Neural progenitor cell (in vitro differentiated cells): Measurements from ENCODE around the gene RWDD1. TPM values are rescaled to one million over a fixed set of nuclear protein-coding genes. Genes with fewer than 3 reads are reported as not detected.
A peak's percentile ranks its signal among the peaks of the same experiment; 100 is the strongest.

Experiments used
- DNase-seq: peaks from one replicate; pipeline ENCODE4 v3.0.0-alpha.2; 2016; ENCODE audit warnings: low spot score
- H2AFZ ChIP-seq: fragments of 200-600 bp; sonication (generic); replicated peaks from 2 replicates; pipeline ENCODE4 v1.6.1; 2016; ENCODE audit warnings: antibody characterized with exemption
- H3F3A ChIP-seq: fragments of 200-600 bp; sonication (generic); 2 replicates; pipeline ENCODE4 v1.6.1; 2016; ENCODE audit warnings: antibody characterized with exemption, low read depth
- H3K27ac ChIP-seq: fragments of 200-600 bp; sonication (generic); 2 replicates; pipeline ENCODE4 v1.5.1; 2016; ENCODE audit warnings: mild to moderate bottlenecking
- H3K27me3 ChIP-seq: fragments of 200-600 bp; sonication (generic); 2 replicates; pipeline ENCODE4 v1.6.1; 2016; ENCODE audit warnings: mild to moderate bottlenecking, moderate library complexity
- H3K36me3 ChIP-seq: fragments of 200-600 bp; sonication (generic); 2 replicates; pipeline ENCODE4 v1.5.1; 2016
- H3K4me1 ChIP-seq: fragments of 200-600 bp; sonication (generic); 2 replicates; pipeline ENCODE4 v1.6.1; 2016; ENCODE audit warnings: mixed run types
- H3K4me2 ChIP-seq: fragments of 200-600 bp; sonication (generic); 2 replicates; pipeline ENCODE4 v1.6.1; 2016
- H3K4me3 ChIP-seq: fragments of 200-600 bp; sonication (generic); 2 replicates; pipeline ENCODE4 v1.5.1; 2016
- H3K79me2 ChIP-seq: fragments of 200-600 bp; sonication (generic); 2 replicates; pipeline ENCODE4 v1.6.1; 2016; ENCODE audit warnings: low read depth
- H3K9ac ChIP-seq: fragments of 200-600 bp; sonication (generic); 2 replicates; pipeline ENCODE4 v1.6.1; 2016
- H3K9me3 ChIP-seq: fragments of 200-600 bp; sonication (generic); 2 replicates; pipeline ENCODE4 v1.5.1; 2016; ENCODE audit warnings: low read depth
- H4K20me1 ChIP-seq: fragments of 200-600 bp; sonication (generic); 2 replicates; pipeline ENCODE4 v1.6.1; 2016; ENCODE audit warnings: low read depth
- H3K27ac Mint-ChIP-seq: 3 replicates; pipeline ENCODE4 v1.8.0; 2021; ENCODE audit warnings: mixed read lengths
- H3K27me3 Mint-ChIP-seq: 2 replicates; pipeline ENCODE4 v1.8.0; 2022; ENCODE audit warnings: low read depth, mild to moderate bottlenecking, inconsistent platforms, moderate library complexity, mixed read lengths; ENCODE audit not compliant: insufficient read depth
- H3K36me3 Mint-ChIP-seq: 3 replicates; pipeline ENCODE4 v1.8.0; 2021; ENCODE audit warnings: mixed read lengths
- H3K4me1 Mint-ChIP-seq: 3 replicates; pipeline ENCODE4 v1.8.0; 2021; ENCODE audit warnings: mixed read lengths
- H3K4me3 Mint-ChIP-seq: 3 replicates; pipeline ENCODE4 v1.8.0; 2021; ENCODE audit warnings: mild to moderate bottlenecking, moderate library complexity, mixed read lengths
- H3K9me3 Mint-ChIP-seq: 3 replicates; pipeline ENCODE4 v1.8.0; 2020; ENCODE audit warnings: mixed read lengths
- EZH2 ChIP-seq: fragments of 200-600 bp; sonication (generic); IDR thresholded peaks from 2 replicates; pipeline ENCODE4 v1.6.1; 2017; ENCODE audit warnings: antibody characterized with exemption, mild to moderate bottlenecking, moderate library complexity
- EZH2phosphoT487 ChIP-seq: fragments of 200-600 bp; sonication (generic); IDR thresholded peaks from 2 replicates; pipeline ENCODE4 v1.6.1; 2017; ENCODE audit warnings: antibody characterized with exemption
- total RNA-seq: library from RNA; depleted of rRNA; stranded (reverse); fragments of >200 nt; gene quantifications from 2 replicates; pipeline ENCODE4 v1.2.3, GENCODE V29; 2015; ENCODE audit warnings: low replicate concordance
- TF ChIP-seq, protein P1 (sequence below): fragments of 200-600 bp; sonication (generic); IDR thresholded peaks from 2 replicates; pipeline ENCODE4 v1.5.1; 2017; ENCODE audit warnings: antibody characterized with exemption, mild to moderate bottlenecking

The RWDD1 gene
- total RNA-seq, 1 donor from 2014 or later, result 43.2 TPM

DNA sequence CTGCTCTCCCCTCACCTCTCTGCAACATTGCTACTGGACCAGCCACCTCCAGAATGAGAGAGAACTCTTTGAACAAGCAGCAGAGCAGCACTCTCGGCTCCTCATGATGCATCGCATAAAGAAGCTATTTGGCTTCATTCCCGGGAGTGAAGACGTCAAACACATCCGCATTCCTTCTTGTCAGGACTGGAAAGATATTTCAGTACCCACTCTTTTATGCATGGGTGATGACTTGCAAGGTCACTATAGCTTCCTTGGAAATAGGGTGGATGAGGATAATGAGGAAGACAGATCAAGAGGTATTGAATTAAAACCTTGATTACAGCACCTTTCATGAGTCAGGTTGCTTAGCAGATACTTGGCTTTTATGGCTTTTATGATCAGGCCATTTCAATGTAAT is 13.4 kb upstream of the RWDD1 start:
- Mint-ChIP-seq H3K4me1 (peaks cover 6% of the 10 kb centered on the region), H3K4me3 (no peak overlapping the region), H3K27me3 (peaks cover 3% of the 10 kb centered on the region), H3K27ac (no peak overlapping the region), H3K9me3 (no peaks in the 10 kb centered on the region), H3K36me3 (no peaks in the 10 kb centered on the region)
- H3K27me3 ChIP-seq, result no peaks in the 10 kb centered on the region
- H3K27ac ChIP-seq, result no peak overlapping the region
- no peak overlapping the region for H3K9ac ChIP-seq
- no peak overlapping the region for H3K4me2 ChIP-seq
- no peaks in the 10 kb centered on the region for H4K20me1 ChIP-seq
- H3K4me1 ChIP-seq, result no peaks in the 10 kb centered on the region
- H3F3A ChIP-seq, result no peaks in the 10 kb centered on the region
- no peak overlapping the region for H2AFZ ChIP-seq
- DNase-seq, result no peak
- H3K9me3 ChIP-seq, result no peaks in the 10 kb centered on the region
- H3K4me3 ChIP-seq, result no peak overlapping the region
- no peaks in the 10 kb centered on the region for H3K36me3 ChIP-seq
- TF ChIP-seq EZH2phosphoT487 (no peak), EZH2 (no peak)
- TF ChIP-seq, protein P1, sequence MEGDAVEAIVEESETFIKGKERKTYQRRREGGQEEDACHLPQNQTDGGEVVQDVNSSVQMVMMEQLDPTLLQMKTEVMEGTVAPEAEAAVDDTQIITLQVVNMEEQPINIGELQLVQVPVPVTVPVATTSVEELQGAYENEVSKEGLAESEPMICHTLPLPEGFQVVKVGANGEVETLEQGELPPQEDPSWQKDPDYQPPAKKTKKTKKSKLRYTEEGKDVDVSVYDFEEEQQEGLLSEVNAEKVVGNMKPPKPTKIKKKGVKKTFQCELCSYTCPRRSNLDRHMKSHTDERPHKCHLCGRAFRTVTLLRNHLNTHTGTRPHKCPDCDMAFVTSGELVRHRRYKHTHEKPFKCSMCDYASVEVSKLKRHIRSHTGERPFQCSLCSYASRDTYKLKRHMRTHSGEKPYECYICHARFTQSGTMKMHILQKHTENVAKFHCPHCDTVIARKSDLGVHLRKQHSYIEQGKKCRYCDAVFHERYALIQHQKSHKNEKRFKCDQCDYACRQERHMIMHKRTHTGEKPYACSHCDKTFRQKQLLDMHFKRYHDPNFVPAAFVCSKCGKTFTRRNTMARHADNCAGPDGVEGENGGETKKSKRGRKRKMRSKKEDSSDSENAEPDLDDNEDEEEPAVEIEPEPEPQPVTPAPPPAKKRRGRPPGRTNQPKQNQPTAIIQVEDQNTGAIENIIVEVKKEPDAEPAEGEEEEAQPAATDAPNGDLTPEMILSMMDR, result no peak
- H3K79me2 ChIP-seq, result no peaks in the 10 kb centered on the region

DNA sequence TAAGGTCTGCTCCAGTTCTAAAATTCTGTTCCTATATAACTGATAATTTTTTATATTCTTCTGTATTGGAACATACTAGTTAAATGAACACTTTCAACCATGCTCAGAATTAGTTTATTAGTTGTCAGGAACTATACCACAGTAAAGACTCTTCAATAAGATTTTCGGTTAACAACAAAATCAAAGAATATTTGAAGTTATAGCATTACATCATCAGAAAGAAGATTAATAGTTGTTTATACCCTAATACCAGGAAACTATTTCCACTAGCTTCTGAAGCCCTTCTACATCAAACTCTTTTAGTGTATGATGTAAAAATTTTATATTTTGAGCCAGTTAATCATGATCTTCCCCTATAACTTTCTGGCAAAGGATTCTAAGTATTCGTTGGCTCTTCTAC is 11.2 kb upstream of the RWDD1 start:
- H3K4me3 ChIP-seq, result no peak overlapping the region
- H3K4me1 ChIP-seq, result no peaks in the 10 kb centered on the region
- TF ChIP-seq, protein P1, result no peak
- TF ChIP-seq EZH2, result no peak
- TF ChIP-seq EZH2phosphoT487, result no peak
- H3K27ac ChIP-seq, result no peak overlapping the region
- no peak for DNase-seq
- no peaks in the 10 kb centered on the region for H3K36me3 ChIP-seq
- H3F3A ChIP-seq, result no peaks in the 10 kb centered on the region
- Mint-ChIP-seq H3K9me3 (no peaks in the 10 kb centered on the region), H3K36me3 (no peaks in the 10 kb centered on the region), H3K4me1 (peaks cover 6% of the 10 kb centered on the region), H3K4me3 (no peak overlapping the region), H3K27me3 (peaks cover 2% of the 10 kb centered on the region), H3K27ac (no peak overlapping the region)
- no peak overlapping the region for H3K9ac ChIP-seq
- H2AFZ ChIP-seq, result no peak overlapping the region
- no peaks in the 10 kb centered on the region for H3K9me3 ChIP-seq
- H3K27me3 ChIP-seq, result no peaks in the 10 kb centered on the region
- H3K4me2 ChIP-seq, result no peak overlapping the region
- H3K79me2 ChIP-seq, result no peaks in the 10 kb centered on the region
- no peaks in the 10 kb centered on the region for H4K20me1 ChIP-seq

DNA sequence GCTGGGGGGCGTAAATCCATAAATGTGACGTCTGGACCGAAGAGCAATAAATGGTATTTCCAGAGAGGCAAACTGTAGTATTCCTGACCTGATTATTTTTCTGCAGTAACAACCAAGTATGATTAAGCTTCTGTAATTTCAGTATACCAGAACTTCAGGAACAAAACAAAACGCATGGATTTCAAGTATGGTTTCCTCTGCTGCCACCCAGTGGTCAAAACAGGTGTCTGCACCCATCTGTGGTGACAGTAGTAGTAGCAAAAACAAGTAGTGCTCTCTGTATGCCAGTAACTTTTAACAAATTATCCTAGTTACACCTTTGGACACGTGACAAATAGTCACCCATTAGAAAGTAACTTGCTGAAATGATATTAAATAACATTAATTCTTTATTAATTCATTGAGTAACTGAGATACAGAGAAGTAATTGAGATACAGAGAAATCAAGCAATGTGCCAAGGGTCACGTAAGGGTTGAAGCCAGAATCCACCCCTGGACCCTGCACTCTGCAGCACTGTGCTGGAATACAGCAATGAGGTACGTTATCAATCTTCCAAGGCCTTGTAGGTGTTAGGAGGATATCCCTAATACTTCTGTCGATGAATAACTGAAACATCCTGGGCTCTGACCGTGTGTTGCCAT is 9.8 kb upstream of the RWDD1 start:
- Histone ChIP-seq H3K4me1 (no peaks in the 10 kb centered on the region), H4K20me1 (no peaks in the 10 kb centered on the region), H2AFZ (peak overlapping the region; percentile 97), H3F3A (no peaks in the 10 kb centered on the region), H3K27me3 (no peaks in the 10 kb centered on the region), H3K27ac (no peak overlapping the region), H3K79me2 (no peaks in the 10 kb centered on the region), H3K4me3 (no peak overlapping the region), H3K4me2 (no peak overlapping the region), H3K9me3 (no peaks in the 10 kb centered on the region), H3K9ac (no peak overlapping the region), H3K36me3 (no peaks in the 10 kb centered on the region)
- Mint-ChIP-seq H3K27me3 (peaks cover 3% of the 10 kb centered on the region), H3K36me3 (no peaks in the 10 kb centered on the region), H3K27ac (peak overlapping the region; percentile 55), H3K4me3 (no peak overlapping the region), H3K9me3 (no peaks in the 10 kb centered on the region), H3K4me1 (peaks cover 6% of the 10 kb centered on the region)
- TF ChIP-seq EZH2, result no peak
- TF ChIP-seq, protein P1, result peak; percentile 95
- TF ChIP-seq EZH2phosphoT487, result no peak
- peak; percentile 71 for DNase-seq
